K562 (cell line): Measurements from ENCODE around the gene LCLAT1. TPM values are rescaled to one million over a fixed set of nuclear protein-coding genes. Genes with fewer than 3 reads are reported as not detected.

ENCODE experiments used
- ARID1B ChIP-seq: fragments of 450-650 bp; IDR thresholded peaks from 2 replicates; pipeline ENCODE4 v1.6.1; 2016; ENCODE audit warnings: antibody characterized with exemption, mild to moderate bottlenecking, inconsistent platforms
- E2F3 ChIP-seq: fragments of 250-450 bp; sonication (Bioruptor Pico); IDR thresholded peaks from 2 replicates; pipeline ENCODE4 v1.4.0; 2020; ENCODE audit warnings: mild to moderate bottlenecking
- MGA ChIP-seq: fragments of 450-650 bp; IDR thresholded peaks from 2 replicates; pipeline ENCODE4 v1.6.1; 2016; ENCODE audit warnings: mild to moderate bottlenecking, moderate library complexity
- YY1 ChIP-seq, 3 experiments: IDR thresholded peaks; 2 replicates each; pipeline ENCODE4 v1.6.1; 2011; ENCODE audit warnings: low read length in 2 of 3, mild to moderate bottlenecking in 2 of 3, moderate library complexity in 2 of 3, borderline replicate concordance in 1 of 3, control low read depth in 1 of 3, low read depth in 1 of 3; ENCODE audit not compliant: insufficient read depth in 3 of 3, insufficient replicate concordance in 2 of 3, control insufficient read depth in 1 of 3, insufficient read length in 1 of 3; ENCODE audit errors: extremely low read depth in 1 of 3
- ZBTB40 ChIP-seq, 2 experiments: fragments of 450-650 bp in 1 of 2; sonication (generic) in 1 of 2; formaldehyde crosslinking in 1 of 2; IDR thresholded peaks; 2 replicates each; pipeline versions ENCODE4 v1.7.1 to v1.9.0; 2016 to 2022; ENCODE audit warnings: inconsistent platforms in 1 of 2, mild to moderate bottlenecking in 1 of 2, missing genetic modification reagents in 1 of 2
- polyA plus RNA-seq, 8 experiments: library from polyadenylated mRNA; depleted of rRNA in 4 of 8; stranded (reverse) in 5 of 8; unstranded in 3 of 8; fragments of >200 nt; fragmentation: Nextera tagmentation in 2 of 8; fragmentation: Illumina TruSeq in 1 of 8; extraction: Ambion mirVana in 2 of 8; extraction: Trizol in 1 of 8; gene quantifications; 2 replicates each; pipeline versions ENCODE4 v1.2.1 to v1.2.3, GENCODE V29; 2011 to 2014; ENCODE audit warnings: inconsistent platforms in 1 of 8, missing spikeins in 1 of 8
- total RNA-seq, 7 experiments: library from RNA; depleted of rRNA in 6 of 7; stranded (reverse); fragments of >200 nt in 6 of 7; fragmentation: Illumina TruSeq in 2 of 7; extraction: Trizol in 2 of 7; gene quantifications; 2 replicates each; pipeline versions ENCODE4 v1.2.1 to v1.2.3, GENCODE V29; 2011 to 2021; ENCODE audit warnings: low replicate concordance in 1 of 7

LCLAT1 gene
- total and polyA plus RNA-seq, 9 of the 15 experiments (the other 6 are each of a cell fraction or from before 2014, with no cell fraction given) = 8.9 to 63.3 (median 25.4) TPM

GRCh38 chr2:30422444-30423040 lies 24.5 kb upstream of the LCLAT1 start (continued):
- peak; percentile 31; the same call in 1 of the 2 replicates for TF ChIP-seq ARID1B
- no peak for TF ChIP-seq E2F3 (CRISPR knock-in tag)
- TF ChIP-seq YY1 (IDR thresholded peaks at IDR 0.05; ENCODE audit: borderline replicate concordance in 1 of 3, control insufficient read depth in 1 of 3, extremely low read depth in 1 of 3, insufficient read depth in 3 of 3, insufficient read length in 1 of 3, insufficient replicate concordance in 2 of 3, low read depth in 1 of 3, low read length in 2 of 3) = no peak
- TF ChIP-seq MGA = peak; percentile 39; the same call in 1 of the 2 replicates
- TF ChIP-seq ZBTB40 (IDR thresholded peaks at IDR 0.05) = 0 out of 2 replicates have a peak, but pooled peaks have one; percentile 44
- no peak for TF ChIP-seq ZBTB40 (CRISPR knock-in tag; IDR thresholded peaks at IDR 0.05)
